GM23338 (cell line): Measurements from ENCODE around the gene MID1. TPM values are rescaled to one million over a fixed set of nuclear protein-coding genes. Genes with fewer than 3 reads are reported as not detected.
A peak's percentile ranks its signal among the peaks of the same experiment; 100 is the strongest.

Experiments used
- ATAC-seq: fragments of 200-7000 bp; cut with Tn5 transposase; 3 replicates; pipeline ENCODE4 v1.9.1; 2020
- DNase-seq: peaks from one replicate; pipeline ENCODE4 v3.0.0-alpha.2; 2015; ENCODE audit warnings: low spot score
- H2AFZ ChIP-seq: fragments of 200-600 bp; sonication (generic); 2 replicates; pipeline ENCODE4 v1.8.0; 2016; ENCODE audit warnings: antibody characterized with exemption, mild to moderate bottlenecking, moderate library complexity
- H3F3A ChIP-seq: fragments of 200-600 bp; sonication (generic); replicated peaks from 2 replicates; pipeline ENCODE4 v1.8.0; 2017; ENCODE audit warnings: antibody characterized with exemption, mixed run types, low read depth
- H3K27ac ChIP-seq: fragments of 200-600 bp; sonication (generic); 2 replicates; pipeline ENCODE4 v1.6.1; 2016; ENCODE audit warnings: low read depth
- H3K27me3 ChIP-seq: fragments of 200-600 bp; sonication (generic); 2 replicates; pipeline ENCODE4 v1.8.0; 2016; ENCODE audit warnings: mild to moderate bottlenecking, mixed run types, moderate library complexity; ENCODE audit not compliant: insufficient read depth
- H3K36me3 ChIP-seq: fragments of 200-600 bp; sonication (generic); 2 replicates; pipeline ENCODE4 v1.8.0; 2016; ENCODE audit warnings: mild to moderate bottlenecking; ENCODE audit not compliant: insufficient read depth
- H3K4me1 ChIP-seq: fragments of 200-600 bp; sonication (generic); 2 replicates; pipeline ENCODE4 v1.8.0; 2016; ENCODE audit warnings: mild to moderate bottlenecking, moderate library complexity; ENCODE audit not compliant: insufficient read depth
- H3K4me2 ChIP-seq: fragments of 200-600 bp; sonication (generic); 2 replicates; pipeline ENCODE4 v1.7.1; 2017; ENCODE audit warnings: mixed run types
- H3K4me3 ChIP-seq: fragments of 200-600 bp; sonication (generic); 2 replicates; pipeline ENCODE4 v1.6.1; 2016; ENCODE audit warnings: mixed run types
- H3K79me2 ChIP-seq: fragments of 200-600 bp; sonication (generic); replicated peaks from 2 replicates; pipeline ENCODE4 v1.8.0; 2017; ENCODE audit warnings: mild to moderate bottlenecking; ENCODE audit not compliant: insufficient read depth
- H3K9me2 ChIP-seq: fragments of 200-600 bp; sonication (generic); 2 replicates; pipeline ENCODE4 v1.8.0; 2017; ENCODE audit not compliant: insufficient read depth
- H4K20me1 ChIP-seq: fragments of 200-600 bp; sonication (generic); replicated peaks from 2 replicates; pipeline ENCODE4 v1.8.0; 2017; ENCODE audit warnings: mild to moderate bottlenecking; ENCODE audit not compliant: insufficient read depth
- H3K27ac Mint-ChIP-seq: 2 replicates; pipeline ENCODE4 v1.8.0; 2020; ENCODE audit warnings: inconsistent platforms, mild to moderate bottlenecking, moderate library complexity, mixed read lengths
- H3K27me3 Mint-ChIP-seq: 3 replicates; pipeline ENCODE4 v1.8.0; 2022; ENCODE audit warnings: low read depth, mild to moderate bottlenecking, moderate library complexity, mixed read lengths, inconsistent platforms; ENCODE audit not compliant: insufficient read depth, poor library complexity
- H3K36me3 Mint-ChIP-seq: 3 replicates; pipeline ENCODE4 v1.8.0; 2021; ENCODE audit warnings: low read depth, mild to moderate bottlenecking, inconsistent platforms, moderate library complexity, mixed read lengths
- H3K4me1 Mint-ChIP-seq: 3 replicates; pipeline ENCODE4 v1.8.0; 2020; ENCODE audit warnings: mild to moderate bottlenecking, inconsistent platforms, mixed read lengths
- H3K4me3 Mint-ChIP-seq: 3 replicates; pipeline ENCODE4 v1.8.0; 2021; ENCODE audit warnings: moderate library complexity, mild to moderate bottlenecking, inconsistent platforms, mixed read lengths
- H3K9me3 Mint-ChIP-seq: 3 replicates; pipeline ENCODE4 v1.8.0; 2020; ENCODE audit warnings: moderate library complexity, mild to moderate bottlenecking, inconsistent platforms, mixed read lengths
- CREB1 ChIP-seq: fragments of 250-450 bp; sonication (Bioruptor Pico); IDR thresholded peaks from 2 replicates; pipeline ENCODE4 v1.5.0; 2020; ENCODE audit warnings: low read depth, mild to moderate bottlenecking, moderate library complexity
- CTCF ChIP-seq, 2 experiments: fragments of 200-600 bp in 1 of 2; sonication (generic) in 1 of 2; conservative IDR thresholded peaks; 2 replicates each; pipeline versions ENCODE4 v1.5.1 to v1.6.1; 2016 to 2017; ENCODE audit warnings: antibody characterized with exemption in 2 of 2, low read depth in 2 of 2, mild to moderate bottlenecking in 2 of 2, moderate library complexity in 1 of 2
- JUNB ChIP-seq: IDR thresholded peaks from one replicate; pipeline ENCODE4 v1.6.1; 2016; ENCODE audit warnings: antibody characterized with exemption; ENCODE audit not compliant: unreplicated experiment
- POLR2AphosphoS5 ChIP-seq: IDR thresholded peaks from 2 replicates; pipeline ENCODE4 v1.6.1; 2016; ENCODE audit warnings: antibody characterized with exemption, low read depth
- STAT1 ChIP-seq: IDR thresholded peaks from one replicate; pipeline ENCODE4 v1.6.1; 2016; ENCODE audit warnings: antibody characterized with exemption; ENCODE audit not compliant: unreplicated experiment
- ZNF114 ChIP-seq: fragments of 250-450 bp; sonication (Bioruptor Pico); IDR thresholded peaks from 2 replicates; pipeline ENCODE4 v1.5.0; 2020; ENCODE audit warnings: mild to moderate bottlenecking, moderate library complexity
- ZNF331 ChIP-seq: fragments of 250-450 bp; sonication (Bioruptor Pico); IDR thresholded peaks from 2 replicates; pipeline ENCODE4 v1.5.0; 2020; ENCODE audit warnings: low read depth, mild to moderate bottlenecking, moderate library complexity
- ZNF462 ChIP-seq: fragments of 250-450 bp; sonication (Bioruptor Pico); IDR thresholded peaks from 2 replicates; pipeline ENCODE4 v1.5.0; 2020; ENCODE audit warnings: mild to moderate bottlenecking, moderate library complexity
- long read RNA-seq: library from polyadenylated mRNA; unstranded; transcript quantifications from one replicate; pipeline ENCODE4 v2.0.0, GENCODE V29; 2020; ENCODE audit not compliant: unreplicated experiment
- polyA plus RNA-seq: library from polyadenylated mRNA; unstranded; fragments of >200 nt; fragmentation: Nextera tagmentation; extraction: Ambion mirVana; gene quantifications from 2 replicates; pipeline ENCODE4 v1.2.1, GENCODE V29; 2016
- total RNA-seq: library from RNA; depleted of rRNA; stranded (reverse); fragments of >200 nt; shearing (Covaris generic); gene quantifications from 2 replicates; pipeline ENCODE4 v1.2.3, GENCODE V29; 2014; rRNA removed
- TF ChIP-seq, protein P1 (sequence below): IDR thresholded peaks from 2 replicates; pipeline ENCODE4 v1.6.1; 2016; ENCODE audit warnings: antibody characterized with exemption

The MID1 gene
- 37.6 and 39.3 TPM in 2 replicates for total RNA-seq
- 20.8 and 27.2 TPM in 2 replicates for polyA plus RNA-seq
- long read RNA-seq, full-length matches to known transcripts: 3 of 7 reads
- long read RNA-seq, partial matches to known transcripts: 2 of 7 reads
- long read RNA-seq, other reads (novel, unspliced or antisense): 2 of 7 reads

- H3K4me3 Mint-ChIP-seq: peak within 1 kb of the TSS; percentile 88
- peak; percentile 84 for DNase-seq
- no peak within 1 kb of the TSS for H2AFZ ChIP-seq
These were observed at the start of gene MID1 for GRCh38 chrX:10620121-10620699. TSS of gene MID1 (minus strand) at chrX:10620585. CDS start at chrX:10567547, 53,038 bp downstream.

GRCh38 chrX:10667143-10667542 is 46.8 kb upstream of the MID1 start:
- Histone ChIP-seq H3F3A (no peaks in the 10 kb centered on the region), H3K36me3 (no peaks in the 10 kb centered on the region), H3K4me2 (no peak overlapping the region), H4K20me1 (no peaks in the 10 kb centered on the region), H3K79me2 (no peaks in the 10 kb centered on the region), H3K27me3 (no peaks in the 10 kb centered on the region), H3K27ac (no peak overlapping the region), H3K9me2 (no peaks in the 10 kb centered on the region), H3K4me3 (no peak overlapping the region), H2AFZ (no peak overlapping the region), H3K4me1 (peaks cover 8% of the 10 kb centered on the region; the same call in 1 of the 2 replicates)
- Mint-ChIP-seq H3K27me3 (no peaks in the 10 kb centered on the region), H3K36me3 (no peaks in the 10 kb centered on the region), H3K9me3 (no peaks in the 10 kb centered on the region), H3K4me3 (no peak overlapping the region), H3K4me1 (peaks cover 16% of the 10 kb centered on the region), H3K27ac (peak overlapping the region; percentile 74; the same call in 1 of the 2 replicates)
- no peak for ATAC-seq
- DNase-seq: no peak
- no peak for TF ChIP-seq JUNB
- TF ChIP-seq CTCF (conservative IDR thresholded peaks at IDR 0.05; ENCODE audit: low read depth in 2 of 2): no peak
- TF ChIP-seq POLR2AphosphoS5: no peak
- no peak for TF ChIP-seq ZNF331 (CRISPR knock-in tag)
- TF ChIP-seq STAT1: no peak
- TF ChIP-seq, protein P1, sequence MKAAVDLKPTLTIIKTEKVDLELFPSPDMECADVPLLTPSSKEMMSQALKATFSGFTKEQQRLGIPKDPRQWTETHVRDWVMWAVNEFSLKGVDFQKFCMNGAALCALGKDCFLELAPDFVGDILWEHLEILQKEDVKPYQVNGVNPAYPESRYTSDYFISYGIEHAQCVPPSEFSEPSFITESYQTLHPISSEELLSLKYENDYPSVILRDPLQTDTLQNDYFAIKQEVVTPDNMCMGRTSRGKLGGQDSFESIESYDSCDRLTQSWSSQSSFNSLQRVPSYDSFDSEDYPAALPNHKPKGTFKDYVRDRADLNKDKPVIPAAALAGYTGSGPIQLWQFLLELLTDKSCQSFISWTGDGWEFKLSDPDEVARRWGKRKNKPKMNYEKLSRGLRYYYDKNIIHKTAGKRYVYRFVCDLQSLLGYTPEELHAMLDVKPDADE: no peak
- no peak for TF ChIP-seq ZNF462 (CRISPR knock-in tag)

More at GRCh38 chrX:10620121-10620699, at the start of gene MID1:
- Histone ChIP-seq H3K36me3 (no peaks in the 10 kb centered on the region), H3K79me2 (peaks cover 46% of the 10 kb centered on the region), H3K4me3 (peak within 1 kb of the TSS; percentile 78), H3K27me3 (no peaks in the 10 kb centered on the region), H3F3A (0 out of 2 replicates have a peak, but pooled peaks cover 3% of the 10 kb centered on the region), H4K20me1 (no peaks in the 10 kb centered on the region), H3K4me1 (peaks cover 15% of the 10 kb centered on the region), H3K4me2 (peak within 1 kb of the TSS; percentile 83), H3K27ac (peak within 1 kb of the TSS; percentile 89), H3K9me2 (no peaks in the 10 kb centered on the region)
- H3K9me3 Mint-ChIP-seq: no peaks in the 10 kb centered on the region
- ATAC-seq: peak; percentile 87
- H3K4me1 Mint-ChIP-seq: peaks cover 45% of the 10 kb centered on the region
- H3K27me3 Mint-ChIP-seq: peaks cover 4% of the 10 kb centered on the region
- peak; percentile 55 for TF ChIP-seq POLR2AphosphoS5
- TF ChIP-seq CREB1 (CRISPR knock-in tag): 0 out of 2 replicates have a peak, but pooled peaks have one; percentile 22
- no peak for TF ChIP-seq ZNF114
- peak within 1 kb of the TSS; percentile 97 for H3K27ac Mint-ChIP-seq
- H3K36me3 Mint-ChIP-seq: no peaks in the 10 kb centered on the region
